Lower lobe of right lung (tissue), 1 donor: ENCODE measurements around the gene NOTCH2NLA. TPM values are rescaled to one million over a fixed set of nuclear protein-coding genes. Genes with fewer than 3 reads are reported as not detected.

Source experiments
- total RNA-seq: library from RNA; stranded (reverse); fragmentation: NEBNext Ultra II Directional; extraction: Animal tissue kit (Norgen Biotek cat#: 25700); gene quantifications from one replicate; pipeline ENCODE4 v1.2.1, GENCODE V29; 2021
- donor health status: DM: no; HTN: yes; CAD: no; lungs with severe emphysema.

The NOTCH2NLA gene
- total RNA-seq, 1 donor from 2014 or later, result 38.2 TPM

Other genes starting within 250 kb of the NOTCH2NLA start
- gene TXNIP, start 232.4 kb downstream of the NOTCH2NLA start, total RNA-seq, result 1,554 TPM
- gene HJV, start 207.3 kb downstream of the NOTCH2NLA start, total RNA-seq, result not detected
- 3.2 TPM for gene NBPF10, start 84.2 kb downstream of the NOTCH2NLA start, total RNA-seq